ENCODE results near the gene PLEKHB1. TPM values are rescaled to one million over a fixed set of nuclear protein-coding genes. Genes with fewer than 3 reads are reported as not detected.
A peak's percentile ranks its signal among the peaks of the same experiment; 100 is the strongest.

PLEKHB1 gene
- total RNA-seq: 0.26 and 0.76 TPM in 2 replicates

DNA sequence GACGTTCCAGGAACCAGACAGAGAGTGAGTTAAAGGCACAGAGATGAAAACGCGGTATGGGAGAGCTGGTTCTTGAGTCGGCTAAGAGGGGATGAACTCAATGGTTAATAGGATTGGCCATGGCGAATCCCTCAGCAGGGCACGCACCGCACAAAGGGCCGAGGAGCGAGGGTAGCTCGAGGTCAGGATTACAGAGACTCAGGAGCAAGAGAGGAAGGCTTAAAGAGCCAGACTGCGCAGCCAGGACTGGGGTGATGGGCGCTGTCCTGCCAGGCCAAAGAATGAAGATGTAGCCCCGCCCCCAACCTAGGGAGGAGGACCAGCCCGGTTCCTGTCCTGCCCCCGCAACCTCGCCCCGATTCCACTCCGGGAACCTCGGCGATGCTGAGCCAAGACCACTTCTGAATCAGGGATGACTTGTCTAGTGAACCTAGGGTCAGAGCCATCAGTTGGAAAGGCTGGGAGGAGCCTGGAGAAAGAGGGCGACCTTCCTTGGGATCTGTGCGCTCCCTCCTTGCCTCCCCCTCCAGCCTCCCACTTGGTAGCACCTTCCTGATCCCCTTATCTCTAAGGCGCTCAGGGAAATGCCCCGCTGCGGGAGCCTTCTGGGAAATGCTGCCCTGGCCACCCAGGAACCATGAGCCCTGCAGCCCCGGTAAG is at the start of gene PLEKHB1:
Gene PLEKHB1 (plus strand): TSS at position 610 of the 660 bp plus-strand sequence. CDS start 28 bp downstream, at position 638.
- no peak for DNase-seq (ENCODE audit: low read depth in 2 of 2)

GRCh38 chr11:73597336-73597955 is 48.9 kb upstream of the PLEKHB1 start:
- DNase-seq (ENCODE audit: low read depth in 2 of 2): no peak

DNA sequence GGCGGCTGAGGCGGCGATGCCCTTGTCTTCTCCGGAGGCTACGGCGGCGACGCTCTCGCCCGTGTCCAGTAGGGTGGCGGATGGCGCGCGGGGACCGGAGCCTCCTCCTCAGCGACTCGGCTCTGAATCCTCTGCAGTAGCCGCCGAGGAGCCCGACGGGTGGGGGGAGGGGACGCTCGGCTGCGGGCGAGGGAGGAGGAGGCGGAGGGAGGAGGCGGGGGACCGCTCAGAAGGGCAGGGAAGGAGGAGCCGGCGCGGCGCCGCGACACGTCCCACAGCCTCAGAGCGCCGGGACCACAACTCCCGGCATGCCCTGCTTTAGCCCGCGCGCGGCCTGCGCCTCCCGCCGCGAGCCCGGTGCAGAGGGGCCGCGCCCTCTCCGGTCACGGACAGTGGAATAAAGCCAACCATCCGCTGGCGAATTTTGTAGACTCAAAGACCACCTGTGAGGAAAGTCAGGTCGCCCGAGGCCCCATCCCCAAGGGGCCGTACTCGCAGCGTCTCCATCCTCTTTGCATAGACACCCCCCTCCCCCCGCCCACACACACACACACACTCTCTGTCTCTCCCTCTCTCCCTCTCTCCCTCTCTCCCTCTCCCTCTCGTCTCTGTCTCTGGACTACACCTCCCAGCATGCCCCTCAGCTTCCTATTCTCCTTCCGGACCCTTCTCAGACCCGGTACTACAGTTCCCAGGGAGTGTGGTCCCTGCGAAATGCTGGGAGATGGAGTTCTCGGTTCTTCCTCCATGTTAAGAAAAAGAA is 48.2 kb upstream of the PLEKHB1 start, which contains the start of gene FAM168A:
Gene FAM168A (minus strand): TSS at position 157 of the 763 bp plus-strand sequence. CDS start 129,638 bp downstream, outside the sequence.
- peak; percentile 87 to 95 for DNase-seq (ENCODE audit: low read depth in 2 of 2)

- no peak for DNase-seq (ENCODE audit: low read depth in 2 of 2)
Measured at GRCh38 chr11:73598719-73599379, 47.5 kb upstream of the PLEKHB1 start.

DNA sequence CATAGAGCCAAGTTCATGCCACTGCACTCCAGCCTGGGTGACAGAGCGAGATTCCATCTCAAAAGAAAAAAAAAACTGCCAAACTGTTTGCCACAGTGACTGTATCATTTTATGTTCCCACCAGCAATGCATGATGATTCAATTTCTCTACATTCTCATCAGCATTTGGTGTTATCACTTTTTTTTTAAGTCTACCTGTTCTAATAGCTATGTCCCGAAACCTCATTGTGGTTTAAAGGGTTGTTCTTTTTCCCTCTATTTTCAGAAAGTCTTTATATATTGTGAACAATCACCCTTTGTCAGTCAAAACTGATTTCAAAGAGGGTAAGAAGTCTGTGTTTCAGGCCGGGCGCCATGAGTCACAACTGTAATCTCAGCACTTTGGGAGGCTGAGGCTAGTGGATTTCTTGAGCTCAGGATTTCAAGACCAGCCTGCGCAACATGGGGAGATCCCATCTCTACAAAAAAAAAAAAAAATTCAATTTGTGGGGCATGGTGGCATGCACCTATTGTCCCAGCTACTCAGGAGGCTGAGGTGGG is 33.7 kb upstream of the PLEKHB1 start:
- DNase-seq (ENCODE audit: low read depth in 2 of 2): no peak

DNA sequence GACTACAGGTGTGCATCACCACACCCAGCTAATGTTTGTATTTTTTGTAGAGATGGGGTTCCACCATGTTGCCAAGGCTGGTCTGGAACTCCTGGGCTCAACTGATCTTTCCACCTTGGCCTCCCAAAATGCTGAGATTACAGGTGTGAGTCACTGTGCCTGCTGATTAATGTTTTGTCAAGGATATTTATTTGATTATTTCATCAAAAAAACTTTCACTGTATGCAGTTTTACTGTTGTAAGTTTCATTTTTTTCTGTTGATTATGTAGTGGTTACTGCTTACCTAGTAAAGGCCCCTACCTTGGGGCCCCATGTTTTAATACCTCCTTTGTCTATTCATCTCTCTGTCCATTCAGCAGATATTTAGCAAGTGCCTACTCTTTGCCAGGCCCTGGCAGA is 31.8 kb upstream of the PLEKHB1 start:
- DNase-seq (ENCODE audit: low read depth in 2 of 2): no peak

DNA sequence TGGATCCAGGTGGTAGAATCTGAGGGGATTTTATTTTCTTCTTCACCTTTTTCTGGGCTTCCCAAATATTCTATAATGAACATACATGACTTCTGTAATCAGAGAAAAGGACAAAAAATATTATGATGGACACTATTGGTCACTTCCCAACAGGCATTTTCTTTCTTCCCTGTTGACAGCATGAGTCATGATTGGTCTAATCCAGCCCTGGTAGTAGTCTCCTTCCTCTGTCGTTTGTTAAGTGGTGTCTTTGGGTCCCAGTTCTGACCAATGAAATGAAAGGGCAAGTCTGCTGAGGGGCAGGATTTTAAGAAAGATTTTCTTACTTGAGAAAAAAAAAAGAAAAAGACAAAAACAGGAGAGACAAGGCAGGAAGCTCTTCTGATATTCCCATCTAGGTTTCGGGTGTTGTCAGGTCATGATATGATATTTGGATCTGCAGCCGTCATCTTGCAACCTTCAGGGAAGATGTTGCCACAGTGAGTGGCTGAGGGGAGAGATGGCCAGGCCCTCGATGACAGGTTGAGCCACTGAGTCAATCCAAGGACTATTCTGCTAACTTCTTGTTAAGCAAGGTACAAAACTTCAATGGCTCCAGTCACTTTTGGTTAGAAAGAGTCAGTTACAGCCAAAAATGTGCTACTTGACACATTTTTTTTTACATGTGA is 23.3 kb upstream of the PLEKHB1 start:
- DNase-seq (ENCODE audit: low read depth in 2 of 2): no peak

DNA sequence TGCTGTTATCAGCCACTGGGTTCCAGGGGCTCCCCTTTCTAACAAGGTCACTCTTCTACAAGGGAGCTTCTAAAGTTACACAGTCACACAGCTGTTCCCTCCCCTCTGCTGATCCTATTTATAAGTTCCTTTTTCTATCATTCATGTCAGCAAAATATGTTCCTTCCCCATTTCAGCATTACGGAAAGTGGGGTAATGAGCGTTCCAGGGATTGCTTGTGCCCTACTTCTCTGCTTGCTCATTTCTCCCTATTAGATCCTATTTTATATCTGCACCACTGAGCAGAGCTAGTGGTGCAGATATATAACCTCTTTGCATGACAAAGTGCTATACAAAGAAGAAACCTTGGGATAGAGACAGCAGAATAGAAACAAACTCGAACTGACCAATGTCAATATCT is 22.7 kb upstream of the PLEKHB1 start:
- DNase-seq (ENCODE audit: low read depth in 2 of 2): no peak

DNA sequence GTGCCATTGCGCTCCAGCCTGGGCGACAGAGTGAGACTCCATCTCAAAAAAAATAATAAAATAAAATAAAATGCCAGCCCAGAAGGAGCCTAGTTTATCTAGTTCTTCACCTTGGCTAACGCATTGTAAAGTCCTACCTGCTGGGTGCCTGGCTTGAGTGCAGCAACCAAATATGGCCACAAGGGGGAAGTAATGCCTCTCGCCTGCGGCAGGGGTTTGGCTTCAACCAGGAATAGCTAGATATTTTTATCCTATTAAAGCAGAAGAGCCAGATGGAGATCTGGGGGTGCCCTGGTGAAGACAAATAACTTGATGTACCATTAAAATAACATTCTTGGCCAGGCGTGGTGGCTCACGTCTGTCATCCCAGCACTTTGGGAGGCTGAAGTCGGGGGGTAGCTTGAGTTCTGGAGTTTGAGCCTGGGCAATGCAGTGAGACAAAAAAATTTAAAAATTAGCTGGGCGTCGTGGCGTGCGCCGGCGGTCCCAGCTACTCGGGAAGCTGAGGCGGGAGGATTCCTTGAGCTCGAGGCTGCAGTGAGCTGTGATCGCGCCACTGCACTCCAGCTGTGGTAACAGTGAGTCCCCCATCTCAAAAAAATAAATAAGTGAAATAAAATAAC is 20.6 kb upstream of the PLEKHB1 start:
- peak; percentile 51 to 68 for DNase-seq (ENCODE audit: low read depth in 2 of 2)

- DNase-seq (ENCODE audit: low read depth in 2 of 2): no peak
Measured at GRCh38 chr11:73629907-73630306, 16.5 kb upstream of the PLEKHB1 start.

GRCh38 chr11:73632996-73633395 is 13.4 kb upstream of the PLEKHB1 start:
- no peak for DNase-seq (ENCODE audit: low read depth in 2 of 2)

DNA sequence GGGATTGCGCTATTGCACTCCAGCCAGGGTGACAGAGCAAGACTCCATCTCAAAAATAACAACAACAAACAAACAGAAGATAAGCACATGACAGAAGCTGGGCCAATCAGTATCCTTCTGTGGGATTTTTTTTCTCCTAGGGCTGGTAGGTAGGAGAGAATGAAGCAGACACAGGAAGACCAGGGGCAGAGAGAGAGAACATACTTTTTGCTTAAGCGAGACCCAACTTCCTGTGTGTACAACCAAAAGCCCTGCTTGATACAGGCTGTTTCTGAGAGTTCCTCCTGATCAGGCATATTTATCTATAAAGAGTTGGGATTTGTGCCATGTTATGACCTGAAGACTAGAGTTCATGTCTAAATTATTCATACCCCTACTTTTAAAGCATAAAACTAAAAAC is 12.4 kb upstream of the PLEKHB1 start:
- no peak for DNase-seq (ENCODE audit: low read depth in 2 of 2)

DNA sequence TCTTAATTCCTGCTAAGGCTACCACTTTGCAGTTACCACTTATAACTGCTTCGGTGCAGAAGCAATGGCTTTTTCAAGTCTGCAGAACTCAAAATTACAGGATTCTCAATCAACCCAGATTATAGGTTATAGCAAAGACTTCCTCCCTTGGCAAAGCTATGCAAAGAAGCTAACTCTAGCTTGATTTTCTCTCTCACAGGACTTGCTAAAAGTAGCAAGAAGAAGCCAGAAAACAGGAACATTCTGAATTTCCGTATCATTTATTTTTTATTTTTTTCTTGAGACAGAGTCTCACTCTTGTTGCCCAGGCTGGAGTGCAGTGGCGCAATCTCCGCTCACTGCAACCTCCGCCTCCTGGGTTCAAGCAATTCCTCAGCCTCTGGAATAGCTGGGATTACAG is 10.7 kb upstream of the PLEKHB1 start:
- DNase-seq (ENCODE audit: low read depth in 2 of 2): no peak

DNA sequence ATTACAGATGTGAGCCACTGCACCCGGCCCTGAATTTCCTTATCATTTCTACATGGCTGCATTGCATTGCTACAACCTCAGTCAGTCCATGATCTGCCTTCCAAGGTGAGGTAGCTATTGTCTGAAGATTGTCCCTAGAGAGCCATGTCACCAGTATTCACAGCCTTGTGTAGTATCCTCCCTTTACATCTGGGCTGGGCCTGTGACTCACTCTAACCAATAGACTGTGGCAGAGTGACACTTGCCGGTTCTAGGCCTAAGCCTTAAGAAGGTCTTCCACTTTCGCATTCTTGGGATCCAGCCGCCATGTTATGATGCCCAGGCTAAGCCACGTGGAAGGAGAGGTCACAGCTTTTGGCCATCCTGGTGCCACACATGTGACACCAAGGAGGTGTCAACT is 10.1 kb upstream of the PLEKHB1 start:
- no peak for DNase-seq (ENCODE audit: low read depth in 2 of 2)

DNA sequence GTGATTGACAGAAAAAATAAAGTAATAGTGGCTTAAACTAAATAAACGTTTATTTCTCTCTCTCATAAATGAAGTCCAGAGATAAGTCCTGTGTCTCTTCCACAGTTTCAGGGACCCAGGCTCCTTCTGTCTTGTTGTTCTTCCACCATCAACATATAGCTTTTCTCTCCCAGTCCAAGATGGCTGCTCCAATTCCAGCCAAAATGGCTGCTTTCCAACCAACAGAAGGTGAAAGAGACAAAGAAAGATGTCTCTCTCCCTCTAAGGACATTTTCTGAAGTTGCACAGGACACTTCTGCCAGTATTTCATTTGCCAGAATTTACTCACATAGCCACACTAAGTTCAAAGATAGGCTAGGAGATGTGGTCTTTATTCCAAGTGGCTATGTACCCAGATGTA is 9.4 kb upstream of the PLEKHB1 start:
- DNase-seq (ENCODE audit: low read depth in 2 of 2): no peak

DNA sequence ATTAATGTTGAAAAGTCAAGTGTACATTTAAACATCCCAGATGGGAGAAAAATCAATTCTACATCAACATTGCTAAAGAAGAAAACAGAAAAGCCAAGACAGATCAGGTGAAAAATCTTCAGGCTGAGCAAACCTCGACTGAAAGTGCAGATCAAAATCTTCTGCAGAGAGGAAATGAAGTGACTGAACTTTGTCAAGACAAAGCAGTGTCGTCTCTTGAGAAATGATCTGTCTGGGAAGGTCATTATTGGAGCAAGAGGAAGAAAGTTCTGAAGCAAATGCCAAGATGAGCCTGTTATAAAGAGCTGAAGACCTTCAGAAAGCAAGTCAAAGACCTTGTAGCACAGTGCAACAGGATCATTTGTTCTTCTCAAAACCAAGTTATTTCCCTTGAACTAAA is 5.8 kb upstream of the PLEKHB1 start:
- no peak for DNase-seq (ENCODE audit: low read depth in 2 of 2)

GRCh38 chr11:73641668-73642067 is 4.7 kb upstream of the PLEKHB1 start:
- no peak for DNase-seq (ENCODE audit: low read depth in 2 of 2)

GRCh38 chr11:73645121-73645969 is 1.0 kb upstream of the PLEKHB1 start:
- no peak for DNase-seq (ENCODE audit: low read depth in 2 of 2)

DNA sequence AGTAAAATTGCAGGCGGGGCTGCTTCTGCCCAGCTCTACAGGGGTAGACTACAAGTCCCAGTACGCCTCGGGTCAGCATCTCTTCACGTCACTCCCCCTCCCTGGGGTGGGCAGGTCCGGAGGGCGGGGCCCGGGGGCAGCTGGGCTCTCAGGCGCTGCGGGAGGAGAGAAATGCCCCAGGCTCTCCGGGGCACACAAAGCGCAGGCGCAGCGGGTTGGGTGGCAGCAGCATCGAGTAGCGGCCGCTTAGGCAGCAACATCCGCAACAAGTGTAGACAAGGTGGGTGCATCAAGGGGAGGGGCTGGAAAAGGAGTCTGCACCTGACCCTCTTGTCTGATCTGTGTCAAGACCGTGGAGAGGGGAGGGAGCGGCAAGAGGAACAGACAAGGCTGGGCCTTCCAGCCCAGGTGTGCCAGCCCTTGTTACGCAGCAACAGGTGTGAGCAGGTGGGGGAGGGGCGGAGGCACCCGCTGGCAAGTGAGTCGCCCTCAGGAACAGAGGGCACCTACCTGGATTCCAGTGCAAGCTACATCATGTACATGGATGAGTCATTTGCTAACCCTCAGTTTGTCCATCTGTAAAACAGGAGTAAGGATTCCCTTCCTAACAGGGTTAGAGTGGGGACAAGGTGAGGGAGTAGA is 1.2 kb downstream of the PLEKHB1 start:
- DNase-seq (ENCODE audit: low read depth in 2 of 2): peak; percentile 59 to 79

Data from dermis microvascular lymphatic vessel endothelial cell (primary cell).